HG03439 (cell line): ENCODE measurements around the gene SETD2.
A peak's percentile ranks its signal among the peaks of the same experiment; 100 is the strongest.
"Not testable (repeated sequence)": the region's sequence is repeated elsewhere in the genome, so short reads cannot be mapped to it uniquely, and the experiment has no call there.

Source experiments
- ATAC-seq: cut with Tn5 transposase; IDR thresholded peaks from one replicate; pipeline ENCODE4 v1.9.1; 2021; ENCODE audit warnings: mild to moderate bottlenecking, moderate library complexity; ENCODE audit not compliant: unreplicated experiment

The SETD2 gene

GRCh38 chr3:47156396-47156795, 7.5 kb downstream of the SETD2 start:
- no peak for ATAC-seq

- ATAC-seq = no peak
These were observed 11.3 kb downstream of the SETD2 start for GRCh38 chr3:47152578-47152977.

DNA sequence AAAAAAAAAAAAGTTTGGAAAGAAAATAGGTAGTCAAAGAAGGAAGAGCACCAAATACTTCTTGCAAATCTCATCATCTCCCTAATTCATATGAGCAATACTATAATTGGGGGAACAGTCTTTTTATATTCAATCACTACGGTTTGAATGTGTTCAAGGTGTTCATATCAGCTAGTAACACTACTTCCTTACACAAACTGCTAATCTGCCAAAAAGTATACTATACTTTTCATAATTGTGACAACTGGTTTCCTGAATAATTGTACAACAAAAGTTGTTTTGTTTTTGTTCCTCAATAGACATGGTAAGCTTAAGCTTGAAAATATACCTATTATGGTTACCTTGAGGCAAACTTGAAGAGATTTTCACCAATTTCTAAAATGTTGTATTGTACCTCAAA, 12.1 kb downstream of the SETD2 start:
- ATAC-seq = no peak

DNA sequence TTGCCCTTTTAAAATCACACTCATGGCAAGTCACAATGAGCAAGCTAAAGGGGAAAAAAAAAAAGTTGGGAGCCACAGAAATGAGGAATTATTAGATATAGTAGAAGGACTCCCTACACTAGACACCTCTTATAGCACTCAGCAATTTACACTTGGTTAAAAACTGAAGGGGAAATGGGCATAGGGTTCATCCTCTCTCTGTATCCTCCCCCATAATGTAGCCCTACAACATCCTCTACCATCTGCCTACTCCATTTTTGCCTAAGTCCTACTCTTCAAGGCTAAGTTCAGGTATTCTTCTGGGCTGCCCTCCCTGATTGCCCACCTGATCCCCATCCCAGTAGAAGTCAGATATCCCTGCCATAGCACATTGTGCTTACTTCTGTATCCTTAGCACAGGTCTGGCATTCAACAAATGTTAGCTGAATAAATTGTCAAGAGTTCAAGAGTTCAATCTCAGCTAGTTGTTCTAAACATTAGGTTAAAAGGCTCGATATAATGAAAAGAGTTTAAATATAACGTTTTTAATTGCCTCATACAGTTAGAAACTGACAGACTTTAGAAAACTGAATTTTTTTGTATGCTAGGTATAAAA, 14.5 kb downstream of the SETD2 start:
- ATAC-seq = no peak

DNA sequence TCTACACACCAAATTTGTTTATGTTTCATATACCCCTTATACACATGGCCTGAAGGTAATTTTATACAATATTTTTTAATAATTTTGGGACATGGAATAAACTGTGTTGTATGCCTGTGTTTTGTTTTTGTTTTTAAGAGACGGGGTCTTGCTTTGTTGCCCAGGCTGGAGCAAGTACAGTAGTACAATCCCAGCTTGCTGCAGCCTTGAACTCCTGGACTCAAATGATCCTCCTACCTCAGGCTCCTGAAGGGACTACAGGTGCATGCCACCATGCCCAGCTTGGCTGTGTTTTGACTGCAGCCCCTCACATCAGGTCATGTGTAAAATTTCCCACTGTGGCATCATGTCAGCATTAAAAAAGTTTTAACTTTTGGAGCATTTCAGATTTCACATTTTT, 18.6 kb downstream of the SETD2 start:
- ATAC-seq = no peak

DNA sequence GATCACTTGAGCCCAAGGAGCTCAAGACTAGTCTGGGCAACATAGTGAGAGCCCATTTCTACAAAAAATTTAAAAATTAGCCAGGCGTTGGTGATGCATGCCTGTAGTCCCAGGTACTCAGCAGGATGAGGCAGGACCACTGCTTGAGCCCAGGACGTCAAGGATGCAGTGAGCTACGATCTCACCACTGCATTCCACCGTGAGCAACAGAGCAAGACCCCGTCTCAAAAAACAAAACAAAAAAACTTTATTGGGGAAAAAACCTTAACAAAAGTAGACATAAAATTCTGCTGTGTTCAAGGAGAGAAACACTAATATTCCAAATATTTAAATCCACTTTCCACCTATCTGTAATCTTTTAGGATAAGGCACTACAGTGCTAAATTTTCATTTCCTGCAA, 20.8 kb downstream of the SETD2 start:
- ATAC-seq = no peak

DNA sequence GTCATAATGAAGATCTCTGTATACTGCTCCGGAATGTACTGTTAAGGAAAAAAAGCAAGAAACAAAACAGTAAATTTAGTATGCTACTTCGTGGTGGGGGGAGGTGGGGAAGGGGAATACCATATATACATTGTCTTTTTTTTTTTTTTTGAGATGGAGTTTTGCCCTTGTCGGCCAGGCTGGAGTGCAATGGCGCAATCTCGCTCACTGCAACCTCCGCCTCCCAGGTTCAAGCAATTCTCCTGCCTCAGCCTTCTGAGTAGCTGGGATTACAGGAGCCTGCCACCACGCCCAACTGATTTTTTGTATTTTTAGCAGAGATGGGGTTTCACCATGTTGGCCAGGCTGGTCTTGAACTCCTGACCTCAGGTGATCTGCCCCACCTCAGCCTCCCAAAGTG, 21.4 kb downstream of the SETD2 start:
- ATAC-seq = not testable (repeated sequence)

DNA sequence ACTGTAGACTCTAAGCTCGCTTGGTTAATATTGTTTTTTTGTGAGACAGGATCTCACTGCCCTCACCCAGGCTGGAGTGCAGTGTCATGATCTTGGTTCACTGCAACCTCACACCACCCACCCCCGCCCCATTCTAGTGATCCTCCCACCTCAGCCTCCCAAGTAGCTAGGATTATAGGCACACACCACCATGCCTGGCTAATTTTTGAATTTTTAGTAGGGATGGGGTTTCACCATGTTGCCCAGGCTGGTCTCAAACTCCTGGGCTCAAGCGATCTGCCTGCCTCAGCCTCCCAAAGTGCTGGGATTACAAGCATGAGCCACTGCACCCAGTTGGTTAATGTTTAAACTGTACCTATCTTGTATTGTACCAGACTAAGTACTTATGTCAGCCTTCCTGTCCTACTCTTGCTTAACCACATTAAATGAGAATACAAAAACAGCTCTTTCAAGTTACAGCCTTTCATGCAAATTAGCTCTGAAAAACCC, 22.9 kb downstream of the SETD2 start:
- ATAC-seq = peak; percentile 65

DNA sequence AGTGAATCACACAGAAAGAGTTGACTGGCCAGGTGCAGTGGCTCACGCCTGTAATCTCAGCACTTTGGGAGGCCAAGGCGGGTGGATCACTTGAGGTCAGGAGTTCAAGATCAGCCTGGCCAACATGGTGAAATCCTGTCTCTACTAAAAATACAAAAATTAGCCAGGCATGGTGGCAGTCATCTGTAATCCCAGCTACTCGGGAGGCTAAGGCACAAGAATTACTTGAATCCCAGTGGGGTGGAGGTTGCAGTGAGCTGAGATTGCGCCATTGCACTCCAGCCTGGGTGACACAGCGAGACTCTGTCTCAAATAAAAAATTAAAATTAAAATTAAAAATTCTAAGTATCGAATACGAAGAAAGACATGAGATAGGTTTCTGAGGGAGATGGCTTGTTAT, 23.4 kb downstream of the SETD2 start:
- not testable (repeated sequence) for ATAC-seq

- no peak for ATAC-seq
These were observed 29.6 kb downstream of the SETD2 start for GRCh38 chr3:47134311-47134710.

- ATAC-seq = no peak
These were observed 30.3 kb downstream of the SETD2 start for GRCh38 chr3:47133641-47134040.

- no peak for ATAC-seq
These were observed 33.4 kb downstream of the SETD2 start for GRCh38 chr3:47130557-47130956.

- ATAC-seq = no peak
These were observed 35.8 kb downstream of the SETD2 start for GRCh38 chr3:47128137-47128536.

- ATAC-seq = no peak
These were observed 40.1 kb downstream of the SETD2 start for GRCh38 chr3:47123857-47124256.

- no peak for ATAC-seq
These were observed 42.5 kb downstream of the SETD2 start for GRCh38 chr3:47121409-47121808.

- ATAC-seq = no peak
These were observed 43.8 kb downstream of the SETD2 start for GRCh38 chr3:47120138-47120537.

DNA sequence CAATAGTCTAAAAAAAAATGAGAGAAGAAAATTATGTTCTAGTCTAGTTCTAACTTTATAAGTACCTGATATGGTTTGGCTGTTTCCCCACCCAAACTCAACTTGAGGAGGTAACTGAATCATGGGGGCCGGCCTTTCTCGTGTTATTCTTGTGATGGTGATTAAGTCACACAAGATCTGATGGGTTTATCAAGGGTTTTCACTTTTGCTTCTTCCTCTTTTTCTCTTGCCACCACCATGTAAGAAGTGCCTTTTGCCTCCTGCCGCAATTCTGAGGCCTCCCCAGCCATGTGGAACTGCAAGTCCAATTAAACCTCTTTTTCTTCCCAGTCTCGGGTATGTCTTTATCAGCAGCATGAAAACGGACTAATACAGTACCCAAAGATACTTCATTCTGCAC, 44.5 kb downstream of the SETD2 start:
- ATAC-seq = not testable (repeated sequence)

- ATAC-seq = no peak
These were observed 46.0 kb downstream of the SETD2 start for GRCh38 chr3:47117807-47118364.

DNA sequence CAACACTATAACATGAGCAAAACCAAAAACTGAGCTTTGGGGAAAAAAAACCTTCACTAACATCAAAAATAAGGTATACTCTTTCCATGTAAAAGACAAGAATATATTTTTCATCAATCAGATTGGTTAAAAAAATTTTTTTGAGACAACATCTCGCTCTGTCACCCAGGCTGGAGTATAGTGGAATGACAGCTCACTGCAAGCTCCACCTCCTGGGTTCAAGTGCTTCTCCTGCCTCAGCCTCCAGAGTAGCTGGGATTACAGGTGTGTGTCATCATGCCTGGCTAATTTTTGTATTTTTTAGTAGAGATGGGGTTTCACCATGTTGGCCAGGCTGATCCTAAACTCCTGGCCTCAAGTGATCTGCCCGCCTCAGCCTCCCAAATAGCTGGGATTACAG, 48.4 kb downstream of the SETD2 start:
- ATAC-seq = not testable (repeated sequence)

DNA sequence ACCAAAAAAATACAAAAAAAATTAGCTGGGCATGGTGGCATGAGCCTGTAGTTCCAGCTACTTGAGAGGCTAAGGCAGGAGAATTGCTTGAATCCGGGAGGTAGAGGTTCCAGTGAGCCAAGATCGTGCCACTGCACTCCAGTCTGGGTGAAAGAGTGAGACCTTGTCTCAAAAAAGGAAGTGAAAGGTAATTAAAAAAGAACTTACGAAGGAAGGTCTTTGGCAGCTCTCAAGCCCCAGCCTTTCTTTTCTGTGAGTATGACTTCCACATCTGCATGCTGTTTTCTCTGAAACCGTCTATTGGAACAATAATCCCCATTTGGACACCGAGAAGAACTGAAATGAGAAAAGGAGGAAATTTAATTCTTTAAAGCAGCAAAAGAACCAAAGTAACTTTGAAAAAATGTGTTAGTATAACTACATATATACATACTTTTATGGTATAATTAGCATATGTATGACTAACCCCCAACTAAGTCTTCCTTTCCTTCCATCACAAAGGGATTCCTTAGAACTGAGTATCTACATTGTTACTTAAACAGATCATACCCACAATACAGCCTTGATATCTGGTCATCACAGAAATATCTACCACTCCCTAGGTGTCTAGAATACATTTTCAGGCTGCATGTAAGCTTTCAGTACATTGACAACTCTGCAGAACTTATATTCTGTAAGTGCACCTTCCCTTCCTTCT, 50.1 kb downstream of the SETD2 start:
- ATAC-seq = no peak

DNA sequence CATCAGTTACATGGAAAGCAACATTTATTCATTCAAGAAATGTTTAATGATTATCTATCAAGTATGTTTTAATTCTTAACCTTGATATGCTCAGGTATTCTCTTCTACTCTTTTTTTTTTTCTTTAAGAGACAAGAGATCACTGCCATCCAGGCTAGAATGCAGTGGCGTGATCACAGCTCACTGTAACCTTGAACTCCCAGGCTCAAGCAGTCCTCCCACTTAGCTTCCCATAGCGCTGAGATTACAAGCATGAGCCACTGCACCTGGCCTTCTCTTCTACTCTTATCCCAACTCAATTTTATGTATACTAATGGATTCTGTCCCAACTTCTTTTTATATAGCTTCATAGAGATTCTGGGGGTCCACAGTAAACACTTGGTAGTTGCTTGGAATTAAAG, 50.9 kb downstream of the SETD2 start:
- ATAC-seq = no peak

- no peak for ATAC-seq
These were observed 54.5 kb downstream of the SETD2 start for GRCh38 chr3:47109393-47109792.
